Activated CD4-positive, alpha-beta T cell treated with anti-CD3 and anti-CD28 coated beads for 36 hours (primary cell): ENCODE data around the gene MRPL54. TPM values are rescaled to one million over a fixed set of nuclear protein-coding genes. Genes with fewer than 3 reads are reported as not detected.

Experiments used
- ATAC-seq: fragments of 200-7000 bp; cut with Tn5 transposase; one replicate; pipeline ENCODE4 v1.10.0; 2021; ENCODE audit warnings: mild to moderate bottlenecking, moderate library complexity
- CTCF ChIA-PET: fragments of 350-600 bp; sonication (Branson Sonifier 250); formaldehyde crosslinking; loops from one replicate; lab custom pipeline; 2021; ENCODE audit warnings: antibody characterized with exemption; lab: Charles Lee
- POLR2A ChIA-PET: fragments of 350-600 bp; sonication (Branson Sonifier 250); formaldehyde crosslinking; loops from one replicate; lab custom pipeline; 2021; ENCODE audit warnings: antibody characterized with exemption, inconsistent platforms; lab: Charles Lee
- DNase-seq: peaks from one replicate; pipeline ENCODE4 v3.0.0-alpha.2; 2020
- H3K27ac Mint-ChIP-seq: one replicate; pipeline ENCODE4 v1.8.0; 2021; ENCODE audit warnings: mixed read lengths
- H3K27me3 Mint-ChIP-seq: one replicate; pipeline ENCODE4 v1.8.0; 2021; ENCODE audit warnings: mixed read lengths
- H3K36me3 Mint-ChIP-seq: one replicate; pipeline ENCODE4 v1.8.0; 2021; ENCODE audit warnings: low read depth, mixed read lengths
- H3K4me1 Mint-ChIP-seq: one replicate; pipeline ENCODE4 v1.8.0; 2021; ENCODE audit warnings: mixed read lengths
- H3K4me3 Mint-ChIP-seq: one replicate; pipeline ENCODE4 v1.8.0; 2021; ENCODE audit warnings: mild to moderate bottlenecking, moderate library complexity, mixed read lengths
- H3K9me3 Mint-ChIP-seq: one replicate; pipeline ENCODE4 v1.8.0; 2021; ENCODE audit warnings: low read depth, mixed read lengths
- intact Hi-C, 2 experiments: fragments of 100-400 bp; cut with DNase I in 1 of 2; cut with micrococcal nuclease in 1 of 2; formaldehyde crosslinking; loops; one replicate each; pipeline versions ENCODE4 v1.14.2 to v1.15.1; 2022 to 2024; cut with DNase I, micrococcal nuclease
- total RNA-seq, 2 experiments: library from RNA; stranded (reverse); gene quantifications; one replicate each; pipeline ENCODE4 v1.2.3, GENCODE V29; 2021

The MRPL54 gene
- total RNA-seq, 2 experiments from 2014 or later: 54.8 to 63.9 TPM

GRCh38 chr19:3788996-3789778 is 26.7 kb downstream of the MRPL54 start:
- POLR2A ChIA-PET: no interaction called here
- no peak overlapping the region for H3K27ac Mint-ChIP-seq
- H3K4me1 Mint-ChIP-seq: peaks cover 3% of the 10 kb centered on the region
- peaks cover 2% of the 10 kb centered on the region for H3K36me3 Mint-ChIP-seq
- intact Hi-C loops: loop anchor here in 1 of 2 experiments (5.0 kb wide), 1 partner anchor 183 kb away; the partner anchor contains the start of gene DAPK3
- H3K4me3 Mint-ChIP-seq: no peak overlapping the region
- CTCF ChIA-PET: interaction anchor here (0.9 to 1.9 kb wide), 3 partner anchors 20 to 33 kb away, joined by 4 to 5 read pairs (median 4); no protein-coding TSS in a partner anchor
- H3K9me3 Mint-ChIP-seq: no peaks in the 10 kb centered on the region
- no peak for ATAC-seq
- no peak for DNase-seq
- no peaks in the 10 kb centered on the region for H3K27me3 Mint-ChIP-seq

DNA sequence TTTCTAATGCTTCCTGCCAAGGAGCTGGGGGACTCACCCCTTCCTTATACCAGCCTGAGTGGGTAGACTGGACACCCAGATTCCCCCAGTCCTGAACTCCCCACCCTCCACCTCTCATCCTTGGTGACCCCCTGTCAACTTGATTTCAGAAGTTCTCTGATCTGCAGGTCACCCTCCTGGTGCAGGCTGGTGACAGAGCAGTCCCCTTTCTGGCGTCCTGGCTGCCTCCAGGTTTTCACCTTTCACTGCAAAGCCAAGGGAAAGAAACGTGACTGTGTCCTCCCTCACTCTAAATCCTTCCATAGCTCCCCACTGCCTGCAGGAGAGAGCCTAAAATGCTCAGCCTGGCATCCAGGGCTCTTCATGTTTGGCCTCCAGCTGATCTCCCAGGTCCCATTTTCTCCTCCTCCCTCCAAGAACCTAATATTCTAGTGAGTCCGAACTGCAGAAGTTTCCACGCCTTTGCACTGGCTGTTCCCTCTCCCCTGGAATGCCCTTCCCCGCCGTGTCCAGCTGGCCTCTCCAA is 27.8 kb downstream of the MRPL54 start:
- CTCF ChIA-PET: interaction anchor here (0.7 to 1.9 kb wide), 3 partner anchors 19 to 433 kb away, joined by 3 to 5 read pairs (median 4); no protein-coding TSS in a partner anchor
- no peaks in the 10 kb centered on the region for H3K36me3 Mint-ChIP-seq
- DNase-seq (no peak), ATAC-seq (no peak)
- POLR2A ChIA-PET: no interaction called here
- no peak overlapping the region for H3K27ac Mint-ChIP-seq
- H3K4me1 Mint-ChIP-seq: no peaks in the 10 kb centered on the region
- no peaks in the 10 kb centered on the region for H3K9me3 Mint-ChIP-seq
- H3K27me3 Mint-ChIP-seq: no peaks in the 10 kb centered on the region
- no peak overlapping the region for H3K4me3 Mint-ChIP-seq
- intact Hi-C loops: no loop called here

- ChIA-PET CTCF (interaction anchor here (1.9 kb wide), 1 partner anchor 31 kb away, joined by 5 read pairs; no protein-coding TSS in a partner anchor), POLR2A (no interaction called here)
- intact Hi-C loops: no loop called here
- no peaks in the 10 kb centered on the region for H3K9me3 Mint-ChIP-seq
- no peak overlapping the region for H3K27ac Mint-ChIP-seq
- DNase-seq (no peak), ATAC-seq (no peak)
- H3K4me3 Mint-ChIP-seq: no peak overlapping the region
- no peaks in the 10 kb centered on the region for H3K36me3 Mint-ChIP-seq
- H3K27me3 Mint-ChIP-seq: no peaks in the 10 kb centered on the region
- H3K4me1 Mint-ChIP-seq: no peaks in the 10 kb centered on the region
Observed at GRCh38 chr19:3790941-3791340, 28.5 kb downstream of the MRPL54 start.

DNA sequence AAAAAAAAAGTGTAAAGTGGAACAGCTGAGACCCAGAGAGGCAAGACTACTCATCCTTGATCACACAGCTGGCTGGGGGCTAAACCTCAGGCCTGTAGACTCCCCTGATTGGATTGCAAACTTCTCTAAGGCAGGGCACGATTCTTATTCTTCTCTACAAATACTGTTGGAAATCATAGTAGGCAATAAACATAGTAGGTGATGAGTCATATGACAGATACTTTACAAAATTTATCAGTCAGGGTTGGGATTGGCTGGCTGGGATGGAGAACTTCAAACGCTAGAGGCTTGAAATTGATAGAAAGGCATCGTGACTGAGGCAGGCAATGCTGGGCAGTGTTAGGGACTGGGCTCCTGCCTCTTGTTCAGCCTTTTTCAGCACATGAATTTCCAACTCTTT is 29.6 kb downstream of the MRPL54 start:
- CTCF ChIA-PET: no interaction called here

GRCh38 chr19:3793799-3794198 is 31.3 kb downstream of the MRPL54 start:
- Mint-ChIP-seq H3K36me3 (no peaks in the 10 kb centered on the region), H3K9me3 (peaks cover 9% of the 10 kb centered on the region), H3K27ac (no peak overlapping the region), H3K27me3 (no peaks in the 10 kb centered on the region), H3K4me1 (peaks cover 5% of the 10 kb centered on the region), H3K4me3 (no peak overlapping the region)
- intact Hi-C loops: no loop called here
- no peak for ATAC-seq
- ChIA-PET CTCF (interaction anchor here (1.3 kb wide), 1 partner anchor 29 kb away, joined by 4 read pairs; no protein-coding TSS in a partner anchor), POLR2A (no interaction called here)
- no peak for DNase-seq

More for the DNA sequence above, 29.6 kb downstream of the MRPL54 start:
- Mint-ChIP-seq H3K27me3 (no peaks in the 10 kb centered on the region), H3K4me3 (no peak overlapping the region), H3K9me3 (peaks cover 9% of the 10 kb centered on the region), H3K36me3 (no peaks in the 10 kb centered on the region), H3K27ac (no peak overlapping the region), H3K4me1 (no peaks in the 10 kb centered on the region)
- POLR2A ChIA-PET: no interaction called here
- intact Hi-C loops: no loop called here
- DNase-seq (no peak), ATAC-seq (no peak)

GRCh38 chr19:3796358-3796757 is 33.9 kb downstream of the MRPL54 start:
- ATAC-seq (no peak), DNase-seq (no peak)
- no peak overlapping the region for H3K27ac Mint-ChIP-seq
- no peak overlapping the region for H3K4me3 Mint-ChIP-seq
- POLR2A ChIA-PET: no interaction called here
- CTCF ChIA-PET: interaction anchor here (1.0 to 1.5 kb wide), 4 partner anchors 16 to 77 kb away, joined by 3 to 6 read pairs (median 4); partner anchors contain the start of gene MRPL54
- H3K27me3 Mint-ChIP-seq: no peaks in the 10 kb centered on the region
- H3K4me1 Mint-ChIP-seq: peaks cover 18% of the 10 kb centered on the region
- intact Hi-C loops: no loop called here
- H3K9me3 Mint-ChIP-seq: peaks cover 9% of the 10 kb centered on the region
- H3K36me3 Mint-ChIP-seq: no peaks in the 10 kb centered on the region

GRCh38 chr19:3798137-3798536 is 35.7 kb downstream of the MRPL54 start:
- POLR2A ChIA-PET: no interaction called here
- DNase-seq (peak; percentile 50), ATAC-seq (peak; percentile 65)
- Mint-ChIP-seq H3K4me3 (no peak overlapping the region), H3K36me3 (no peaks in the 10 kb centered on the region), H3K27me3 (no peaks in the 10 kb centered on the region), H3K9me3 (peaks cover 9% of the 10 kb centered on the region), H3K4me1 (peaks cover 22% of the 10 kb centered on the region), H3K27ac (peak overlapping the region; percentile 58)
- CTCF ChIA-PET: interaction anchor here (0.8 to 1.1 kb wide), 3 partner anchors 20 to 24 kb away, joined by 3 to 6 read pairs (median 4); no protein-coding TSS in a partner anchor
- intact Hi-C loops: loop anchor here in 1 of 2 experiments (2.0 kb wide), 1 partner anchor 15 kb away; no protein-coding TSS in a partner anchor

DNA sequence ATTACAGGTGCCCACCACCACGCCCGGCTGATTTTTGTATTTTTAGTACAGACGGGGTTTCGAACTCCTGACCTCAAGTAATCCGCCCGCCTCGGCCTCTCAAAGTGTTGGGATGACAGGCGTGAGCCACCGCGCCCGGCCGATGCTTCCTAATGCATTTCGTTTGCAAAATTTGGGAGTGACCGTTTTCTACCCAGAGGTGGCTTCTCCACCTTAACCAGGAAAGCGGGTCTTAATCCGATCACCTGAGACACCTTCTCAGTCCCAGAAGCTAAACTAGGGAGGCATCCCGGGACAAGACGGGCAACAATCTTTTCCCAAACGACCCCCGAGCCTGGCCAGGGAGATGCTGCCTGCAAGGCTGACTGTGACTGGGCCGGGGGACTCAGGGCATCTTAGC is 38.5 kb downstream of the MRPL54 start:
- peaks cover 9% of the 10 kb centered on the region for H3K9me3 Mint-ChIP-seq
- H3K4me3 Mint-ChIP-seq: peak overlapping the region; percentile 50
- ATAC-seq: no peak
- no peaks in the 10 kb centered on the region for H3K27me3 Mint-ChIP-seq
- H3K36me3 Mint-ChIP-seq: no peaks in the 10 kb centered on the region
- intact Hi-C loops: no loop called here
- H3K4me1 Mint-ChIP-seq: peaks cover 22% of the 10 kb centered on the region
- H3K27ac Mint-ChIP-seq: no peak overlapping the region
- CTCF ChIA-PET: interaction anchor here (0.9 kb wide), 1 partner anchor 12 kb away, joined by 3 read pairs; no protein-coding TSS in a partner anchor
- DNase-seq: no peak
- POLR2A ChIA-PET: no interaction called here

- intact Hi-C loops: no loop called here
- ATAC-seq (peak; percentile 62), DNase-seq (peak; percentile 79)
- Mint-ChIP-seq H3K4me3 (peak overlapping the region; percentile 50), H3K27me3 (no peaks in the 10 kb centered on the region), H3K9me3 (peaks cover 5% of the 10 kb centered on the region), H3K4me1 (peaks cover 22% of the 10 kb centered on the region), H3K27ac (no peak overlapping the region), H3K36me3 (no peaks in the 10 kb centered on the region)
- CTCF ChIA-PET: no interaction called here
- POLR2A ChIA-PET: no interaction called here
Observed at GRCh38 chr19:3801412-3802096, 39.1 kb downstream of the MRPL54 start.

DNA sequence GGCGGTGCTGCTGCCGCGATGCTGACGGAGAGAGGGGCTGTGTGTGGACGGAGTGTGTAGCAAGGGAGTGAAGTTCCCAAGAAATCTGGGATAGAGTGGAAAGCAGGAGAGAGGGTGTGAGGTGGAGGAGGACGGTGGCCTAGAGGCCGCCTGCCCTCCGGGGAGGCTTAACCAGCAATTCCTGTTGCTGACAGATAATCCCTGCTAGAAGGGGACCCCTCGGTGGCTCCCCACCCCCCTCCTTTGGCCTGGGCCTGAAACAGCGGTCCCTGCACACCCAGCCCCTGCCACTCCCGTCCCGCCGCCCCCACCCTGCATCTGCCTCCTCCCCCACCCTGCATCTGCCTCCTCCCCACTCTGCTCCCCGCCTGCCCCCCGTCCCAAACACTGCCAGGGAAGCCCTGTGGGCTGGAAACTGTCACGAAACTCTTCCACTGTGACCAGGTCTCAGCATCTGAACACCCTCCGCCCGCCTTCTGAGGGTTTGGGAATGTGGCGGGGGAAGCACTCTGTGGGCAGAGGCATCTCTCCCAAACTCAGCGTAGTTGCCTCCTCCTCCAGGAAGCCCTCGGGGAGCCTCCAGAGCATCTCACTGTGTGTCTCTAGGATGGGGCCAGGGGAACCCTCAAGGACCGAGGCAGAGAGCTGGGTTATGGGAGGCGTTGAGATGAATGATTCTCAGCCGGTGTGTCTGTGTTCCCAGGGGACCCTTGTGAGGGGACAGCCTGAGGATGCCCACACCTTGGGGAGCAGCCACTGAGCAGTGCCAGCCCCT is 40.8 kb downstream of the MRPL54 start:
- DNase-seq (no peak), ATAC-seq (no peak)
- H3K27ac Mint-ChIP-seq: no peak overlapping the region
- H3K4me1 Mint-ChIP-seq: peaks cover 19% of the 10 kb centered on the region
- no peaks in the 10 kb centered on the region for H3K36me3 Mint-ChIP-seq
- CTCF ChIA-PET: interaction anchor here (1.0 kb wide), 1 partner anchor 18 kb away, joined by 3 read pairs; no protein-coding TSS in a partner anchor
- no peak overlapping the region for H3K4me3 Mint-ChIP-seq
- POLR2A ChIA-PET: no interaction called here
- no peaks in the 10 kb centered on the region for H3K9me3 Mint-ChIP-seq
- intact Hi-C loops: no loop called here
- H3K27me3 Mint-ChIP-seq: no peaks in the 10 kb centered on the region

DNA sequence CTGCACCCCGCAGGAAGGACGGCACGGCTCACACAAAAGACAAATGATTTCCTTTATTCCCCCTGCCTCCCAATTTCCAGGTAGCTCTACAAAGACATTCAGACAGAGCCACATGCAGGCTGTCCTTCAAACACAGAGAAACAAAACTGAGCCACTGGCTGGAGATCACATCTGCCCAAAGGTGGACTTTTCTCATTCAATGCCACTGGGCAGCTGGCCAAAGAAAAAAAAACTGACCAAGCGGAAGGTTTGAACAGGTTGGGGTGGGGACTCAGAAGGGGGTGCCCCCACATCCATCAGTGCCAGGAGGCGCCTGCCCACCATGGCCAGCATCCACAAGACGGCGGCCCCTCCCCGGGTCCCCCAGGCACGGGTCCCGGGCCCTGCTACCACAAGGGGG is 41.5 kb downstream of the MRPL54 start:
- ATAC-seq (no peak), DNase-seq (no peak)
- no peak overlapping the region for H3K4me3 Mint-ChIP-seq
- CTCF ChIA-PET: no interaction called here
- peaks cover 17% of the 10 kb centered on the region for H3K4me1 Mint-ChIP-seq
- no peaks in the 10 kb centered on the region for H3K9me3 Mint-ChIP-seq
- no peaks in the 10 kb centered on the region for H3K36me3 Mint-ChIP-seq
- H3K27ac Mint-ChIP-seq: no peak overlapping the region
- POLR2A ChIA-PET: no interaction called here
- intact Hi-C loops: no loop called here
- no peaks in the 10 kb centered on the region for H3K27me3 Mint-ChIP-seq
